ENCODE data around the gene MEI1. TPM values are rescaled to one million over a fixed set of nuclear protein-coding genes. Genes with fewer than 3 reads are reported as not detected.

Gene MEI1
- total RNA-seq, 3 donors from 2014 or later (not counting 1 experiment from before 2014, with no cell fraction given), result 44.7 to 75.6 (median 50.3) TPM

DNA sequence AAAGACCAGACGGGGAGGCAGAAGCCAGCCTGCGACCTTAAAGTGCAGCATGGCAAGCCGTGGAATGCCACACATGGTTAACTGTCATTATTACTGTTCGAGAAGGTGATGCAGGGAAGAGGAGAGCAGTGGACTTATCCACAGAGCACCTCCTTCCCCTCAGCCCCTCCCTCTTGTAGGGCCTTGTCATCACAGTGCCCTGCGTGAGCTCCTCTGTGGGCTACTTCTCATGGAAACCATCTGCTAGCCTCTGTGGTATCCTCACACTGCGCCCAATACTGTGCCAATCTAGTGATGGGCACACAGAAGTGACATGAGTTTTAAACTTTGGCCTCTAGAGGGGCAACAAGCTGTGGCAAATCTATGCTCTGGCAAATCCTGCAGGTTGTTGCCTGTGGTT lies 83.0 kb downstream of the MEI1 start:
- TF ChIP-seq, protein P1, sequence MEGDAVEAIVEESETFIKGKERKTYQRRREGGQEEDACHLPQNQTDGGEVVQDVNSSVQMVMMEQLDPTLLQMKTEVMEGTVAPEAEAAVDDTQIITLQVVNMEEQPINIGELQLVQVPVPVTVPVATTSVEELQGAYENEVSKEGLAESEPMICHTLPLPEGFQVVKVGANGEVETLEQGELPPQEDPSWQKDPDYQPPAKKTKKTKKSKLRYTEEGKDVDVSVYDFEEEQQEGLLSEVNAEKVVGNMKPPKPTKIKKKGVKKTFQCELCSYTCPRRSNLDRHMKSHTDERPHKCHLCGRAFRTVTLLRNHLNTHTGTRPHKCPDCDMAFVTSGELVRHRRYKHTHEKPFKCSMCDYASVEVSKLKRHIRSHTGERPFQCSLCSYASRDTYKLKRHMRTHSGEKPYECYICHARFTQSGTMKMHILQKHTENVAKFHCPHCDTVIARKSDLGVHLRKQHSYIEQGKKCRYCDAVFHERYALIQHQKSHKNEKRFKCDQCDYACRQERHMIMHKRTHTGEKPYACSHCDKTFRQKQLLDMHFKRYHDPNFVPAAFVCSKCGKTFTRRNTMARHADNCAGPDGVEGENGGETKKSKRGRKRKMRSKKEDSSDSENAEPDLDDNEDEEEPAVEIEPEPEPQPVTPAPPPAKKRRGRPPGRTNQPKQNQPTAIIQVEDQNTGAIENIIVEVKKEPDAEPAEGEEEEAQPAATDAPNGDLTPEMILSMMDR (IDR thresholded peaks at IDR 0.05), result no peak
- H3K4me3 Mint-ChIP-seq, result peak overlapping the region; percentile 82
- Histone ChIP-seq H3K27me3 (ENCODE audit: control insufficient read depth, insufficient read depth, low read length) (no peaks in the 10 kb centered on the region), H3K9me3 (ENCODE audit: control insufficient read depth, insufficient read depth, low read length) (no peaks in the 10 kb centered on the region), H3K4me3 (ENCODE audit: low read length) (peak overlapping the region; percentile 58), H3K27ac (ENCODE audit: low read length) (peak overlapping the region; percentile 96), H3K4me1 (ENCODE audit: control insufficient read depth, insufficient read depth, low read length) (peaks cover 36% of the 10 kb centered on the region), H3K36me3 (ENCODE audit: control insufficient read depth, insufficient read depth, low read length) (peaks cover 14% of the 10 kb centered on the region)
- intact Hi-C loops (cut with micrococcal nuclease), result loop anchor here (5.0 kb wide), 1 partner anchor 75 kb away; no protein-coding TSS in a partner anchor
- no peaks in the 10 kb centered on the region for H3K9me3 Mint-ChIP-seq
- DNase-seq, result peak; percentile 20 to 56
- 39% methylated on average over 6 of the region's 6 CpGs for WGBS (ENCODE audit: insufficient coverage)
- ATAC-seq, result peak in 2 of 3 donors; percentile 37
- no peaks in the 10 kb centered on the region for H3K36me3 Mint-ChIP-seq
- peak overlapping the region; percentile 98 to 99 for H3K27ac Mint-ChIP-seq
- no peaks in the 10 kb centered on the region for H3K27me3 Mint-ChIP-seq (ENCODE audit: low read depth in 2 of 2)
- peaks cover 49 to 50% of the 10 kb centered on the region in 2 donors for H3K4me1 Mint-ChIP-seq

DNA sequence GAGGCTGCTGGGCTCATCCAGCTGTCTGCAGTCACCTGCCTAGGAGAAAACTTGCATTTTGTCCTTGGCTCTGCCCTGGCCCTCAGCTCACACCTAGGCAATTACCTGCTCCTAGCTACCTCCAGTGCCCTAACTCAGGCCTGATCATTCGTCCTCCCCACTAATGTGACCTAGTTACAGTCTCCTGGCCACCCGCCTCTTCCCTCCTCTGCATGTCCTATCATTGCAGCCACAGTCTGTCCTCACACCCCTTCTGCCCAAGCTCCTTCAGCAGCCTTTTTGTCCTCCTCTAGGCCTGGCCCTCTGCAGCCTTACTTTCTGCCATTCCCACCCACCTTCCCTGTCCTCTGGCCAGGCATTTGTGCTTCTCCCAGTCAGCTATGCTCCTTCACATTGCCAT lies 83.4 kb downstream of the MEI1 start:
- DNase-seq, result peak in 1 of 2 donors; percentile 18
- H3K4me1 ChIP-seq (ENCODE audit: control insufficient read depth, insufficient read depth, low read length), result peaks cover 36% of the 10 kb centered on the region
- Mint-ChIP-seq H3K4me1 (peaks cover 49 to 50% of the 10 kb centered on the region in 2 donors), H3K9me3 (no peaks in the 10 kb centered on the region), H3K4me3 (peak overlapping the region; percentile 82), H3K27me3 (ENCODE audit: low read depth in 2 of 2) (no peaks in the 10 kb centered on the region), H3K36me3 (no peaks in the 10 kb centered on the region), H3K27ac (peak overlapping the region; percentile 98 to 99)
- H3K4me3 ChIP-seq (ENCODE audit: low read length), result no peak overlapping the region
- TF ChIP-seq, protein P1 (IDR thresholded peaks at IDR 0.05), result no peak
- no peaks in the 10 kb centered on the region for H3K9me3 ChIP-seq (ENCODE audit: control insufficient read depth, insufficient read depth, low read length)
- ATAC-seq, result no peak
- H3K27ac ChIP-seq (ENCODE audit: low read length), result peak overlapping the region; percentile 96
- no peaks in the 10 kb centered on the region for H3K27me3 ChIP-seq (ENCODE audit: control insufficient read depth, insufficient read depth, low read length)
- peaks cover 16% of the 10 kb centered on the region for H3K36me3 ChIP-seq (ENCODE audit: control insufficient read depth, insufficient read depth, low read length)
- intact Hi-C loops (cut with micrococcal nuclease), result loop anchor here (5.0 kb wide), 1 partner anchor 75 kb away; no protein-coding TSS in a partner anchor
- whole genome bisulfite sequencing (ENCODE audit: insufficient coverage), result 24% methylated on average over 2 of the region's 2 CpGs

DNA sequence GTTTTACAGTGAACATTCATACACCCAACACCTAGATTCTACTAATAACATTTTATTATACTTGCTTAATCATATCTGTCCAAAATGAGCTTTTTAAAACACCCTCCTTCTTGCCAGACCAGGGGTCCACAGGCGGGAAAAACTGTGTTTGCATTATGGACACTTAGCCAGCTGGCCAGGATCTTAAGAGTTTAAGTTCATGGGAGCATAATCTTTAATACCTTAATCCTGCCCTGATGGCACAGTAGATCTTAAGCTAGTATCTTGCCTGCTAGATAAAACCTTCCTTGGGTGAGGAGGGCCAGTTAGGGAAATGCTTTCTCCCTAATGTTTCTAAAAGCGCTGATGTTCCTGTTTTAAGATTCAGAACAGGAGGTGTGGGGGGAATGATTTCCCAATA lies 88.0 kb downstream of the MEI1 start:
- ATAC-seq (no peak), DNase-seq (no peak)
- no peak overlapping the region for H3K27ac ChIP-seq (ENCODE audit: low read length)
- peaks cover 13% of the 10 kb centered on the region for H3K4me1 ChIP-seq (ENCODE audit: control insufficient read depth, insufficient read depth, low read length)
- Mint-ChIP-seq H3K4me3 (no peak overlapping the region), H3K36me3 (peaks cover 10% of the 10 kb centered on the region), H3K27me3 (ENCODE audit: low read depth in 2 of 2) (no peaks in the 10 kb centered on the region), H3K4me1 (peaks cover 30 to 33% of the 10 kb centered on the region in 2 donors), H3K27ac (peak overlapping the region in 1 of 2 donors; percentile 18), H3K9me3 (no peaks in the 10 kb centered on the region)
- intact Hi-C loops (cut with micrococcal nuclease), result no loop called here
- H3K27me3 ChIP-seq (ENCODE audit: control insufficient read depth, insufficient read depth, low read length), result no peaks in the 10 kb centered on the region
- no peak overlapping the region for H3K4me3 ChIP-seq (ENCODE audit: low read length)
- no peaks in the 10 kb centered on the region for H3K9me3 ChIP-seq (ENCODE audit: control insufficient read depth, insufficient read depth, low read length)
- 73% methylated on average over 2 of the region's 2 CpGs for WGBS (ENCODE audit: insufficient coverage)
- TF ChIP-seq, protein P1 (IDR thresholded peaks at IDR 0.05), result no peak
- peaks cover 34% of the 10 kb centered on the region for H3K36me3 ChIP-seq (ENCODE audit: control insufficient read depth, insufficient read depth, low read length)

DNA sequence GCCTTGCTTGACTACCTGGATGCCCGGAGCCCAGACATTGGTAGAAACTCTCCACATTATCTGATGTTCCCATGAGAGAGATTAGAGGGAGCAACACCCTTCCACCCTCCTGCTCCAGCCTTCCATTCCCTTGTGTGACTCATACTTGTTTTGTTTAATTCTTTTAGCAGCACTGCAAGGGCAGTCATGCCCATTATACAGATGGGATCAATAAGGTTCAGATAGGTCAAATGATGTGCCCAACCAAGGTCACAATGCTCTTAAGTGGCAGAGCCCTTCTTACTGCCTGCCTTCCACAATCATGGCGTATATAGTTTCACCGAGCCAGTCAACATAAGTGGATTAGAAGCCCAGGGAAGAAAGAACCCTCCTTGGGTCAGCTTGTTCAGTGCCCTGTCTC lies 94.6 kb downstream of the MEI1 start:
- no peaks in the 10 kb centered on the region for H3K9me3 Mint-ChIP-seq
- Histone ChIP-seq H3K36me3 (ENCODE audit: control insufficient read depth, insufficient read depth, low read length) (peaks cover 46% of the 10 kb centered on the region), H3K4me1 (ENCODE audit: control insufficient read depth, insufficient read depth, low read length) (no peaks in the 10 kb centered on the region), H3K27ac (ENCODE audit: low read length) (no peak overlapping the region), H3K4me3 (ENCODE audit: low read length) (no peak overlapping the region), H3K27me3 (ENCODE audit: control insufficient read depth, insufficient read depth, low read length) (no peaks in the 10 kb centered on the region), H3K9me3 (ENCODE audit: control insufficient read depth, insufficient read depth, low read length) (no peaks in the 10 kb centered on the region)
- 94% methylated on average over 3 of the region's 3 CpGs for whole genome bisulfite sequencing (ENCODE audit: insufficient coverage)
- peaks cover 6 to 12% of the 10 kb centered on the region in 2 donors for H3K4me1 Mint-ChIP-seq
- H3K27ac Mint-ChIP-seq, result no peak overlapping the region
- intact Hi-C loops (cut with micrococcal nuclease), result no loop called here
- H3K36me3 Mint-ChIP-seq, result peaks cover 13% of the 10 kb centered on the region
- no peak for ATAC-seq
- DNase-seq, result no peak
- no peaks in the 10 kb centered on the region for H3K27me3 Mint-ChIP-seq (ENCODE audit: low read depth in 2 of 2)
- TF ChIP-seq, protein P1 (IDR thresholded peaks at IDR 0.05), result no peak
- H3K4me3 Mint-ChIP-seq, result no peak overlapping the region
